ENCODE measurements around the gene CDH13.

DNA sequence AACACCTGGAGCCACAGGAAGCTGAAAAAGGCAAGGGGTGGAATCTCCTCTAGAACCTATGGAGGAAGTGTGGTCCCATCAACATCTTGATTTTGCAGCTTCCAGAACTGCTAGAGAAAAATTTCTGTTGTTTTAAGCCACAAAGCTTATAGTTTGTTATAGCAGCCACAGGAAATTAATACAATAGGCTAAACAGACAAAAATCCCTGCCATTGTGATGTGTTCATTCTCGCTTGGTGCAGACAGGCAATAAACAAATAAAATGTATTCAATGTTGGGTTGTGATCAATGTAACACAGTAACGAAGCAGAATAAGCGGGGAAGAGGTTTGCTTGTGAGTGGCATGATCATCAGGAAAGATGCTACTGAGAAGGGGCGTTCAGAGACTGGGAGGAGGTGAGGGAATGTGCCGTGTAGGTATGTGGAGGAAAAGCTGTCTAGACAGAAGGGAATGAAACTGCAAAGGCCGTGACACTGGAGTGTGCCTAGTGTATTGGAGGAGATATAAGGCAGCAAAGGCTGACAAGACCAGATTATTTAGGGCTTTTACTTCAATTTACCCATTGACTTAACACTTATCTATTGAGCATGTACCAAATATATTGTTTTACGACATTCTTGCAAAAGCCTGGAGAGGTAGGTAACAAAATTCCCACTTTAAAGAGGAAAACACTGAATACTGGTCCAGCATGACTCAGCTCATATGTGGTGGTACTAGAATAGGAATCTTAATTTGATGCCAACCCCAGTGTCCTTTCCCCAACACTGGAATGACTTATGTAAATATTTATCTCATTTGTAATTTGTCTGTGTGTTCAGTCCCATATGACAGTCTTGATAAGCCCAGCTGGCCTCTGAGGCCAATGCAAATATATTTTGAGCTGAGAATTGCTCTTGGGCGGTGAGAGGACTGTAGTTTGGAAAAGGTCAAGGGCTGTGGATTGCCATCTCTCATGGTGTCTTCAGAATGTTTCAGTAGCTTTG is 375.9 kb downstream of the CDH13 start:
- TF ChIP-seq, protein P1, sequence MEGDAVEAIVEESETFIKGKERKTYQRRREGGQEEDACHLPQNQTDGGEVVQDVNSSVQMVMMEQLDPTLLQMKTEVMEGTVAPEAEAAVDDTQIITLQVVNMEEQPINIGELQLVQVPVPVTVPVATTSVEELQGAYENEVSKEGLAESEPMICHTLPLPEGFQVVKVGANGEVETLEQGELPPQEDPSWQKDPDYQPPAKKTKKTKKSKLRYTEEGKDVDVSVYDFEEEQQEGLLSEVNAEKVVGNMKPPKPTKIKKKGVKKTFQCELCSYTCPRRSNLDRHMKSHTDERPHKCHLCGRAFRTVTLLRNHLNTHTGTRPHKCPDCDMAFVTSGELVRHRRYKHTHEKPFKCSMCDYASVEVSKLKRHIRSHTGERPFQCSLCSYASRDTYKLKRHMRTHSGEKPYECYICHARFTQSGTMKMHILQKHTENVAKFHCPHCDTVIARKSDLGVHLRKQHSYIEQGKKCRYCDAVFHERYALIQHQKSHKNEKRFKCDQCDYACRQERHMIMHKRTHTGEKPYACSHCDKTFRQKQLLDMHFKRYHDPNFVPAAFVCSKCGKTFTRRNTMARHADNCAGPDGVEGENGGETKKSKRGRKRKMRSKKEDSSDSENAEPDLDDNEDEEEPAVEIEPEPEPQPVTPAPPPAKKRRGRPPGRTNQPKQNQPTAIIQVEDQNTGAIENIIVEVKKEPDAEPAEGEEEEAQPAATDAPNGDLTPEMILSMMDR (conservative IDR thresholded peaks at IDR 0.05): no peak
- no peak for TF ChIP-seq ZFX (IDR thresholded peaks at IDR 0.05)
